ENCODE data around the gene LPP.

DNA sequence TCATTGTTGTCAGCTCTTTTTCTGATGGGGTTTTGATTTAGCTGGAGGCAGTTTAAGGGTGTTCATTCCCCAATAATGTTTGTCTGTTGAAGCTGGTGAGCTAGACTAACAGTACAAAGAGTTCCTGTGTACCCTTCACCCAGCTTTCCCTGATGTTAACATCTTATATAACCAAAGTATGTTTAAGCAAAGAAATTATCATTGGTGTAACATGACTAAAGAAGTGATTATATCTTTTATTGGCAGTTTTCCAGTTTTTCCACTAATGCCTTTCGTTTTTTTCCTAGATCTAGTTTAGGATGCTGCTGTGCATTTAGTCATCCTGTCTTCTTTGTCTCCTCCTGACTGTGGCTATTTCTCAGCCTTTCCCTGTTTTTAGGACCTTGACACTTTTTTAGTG is 165.6 kb downstream of the LPP start:
- TF ChIP-seq, protein P1, sequence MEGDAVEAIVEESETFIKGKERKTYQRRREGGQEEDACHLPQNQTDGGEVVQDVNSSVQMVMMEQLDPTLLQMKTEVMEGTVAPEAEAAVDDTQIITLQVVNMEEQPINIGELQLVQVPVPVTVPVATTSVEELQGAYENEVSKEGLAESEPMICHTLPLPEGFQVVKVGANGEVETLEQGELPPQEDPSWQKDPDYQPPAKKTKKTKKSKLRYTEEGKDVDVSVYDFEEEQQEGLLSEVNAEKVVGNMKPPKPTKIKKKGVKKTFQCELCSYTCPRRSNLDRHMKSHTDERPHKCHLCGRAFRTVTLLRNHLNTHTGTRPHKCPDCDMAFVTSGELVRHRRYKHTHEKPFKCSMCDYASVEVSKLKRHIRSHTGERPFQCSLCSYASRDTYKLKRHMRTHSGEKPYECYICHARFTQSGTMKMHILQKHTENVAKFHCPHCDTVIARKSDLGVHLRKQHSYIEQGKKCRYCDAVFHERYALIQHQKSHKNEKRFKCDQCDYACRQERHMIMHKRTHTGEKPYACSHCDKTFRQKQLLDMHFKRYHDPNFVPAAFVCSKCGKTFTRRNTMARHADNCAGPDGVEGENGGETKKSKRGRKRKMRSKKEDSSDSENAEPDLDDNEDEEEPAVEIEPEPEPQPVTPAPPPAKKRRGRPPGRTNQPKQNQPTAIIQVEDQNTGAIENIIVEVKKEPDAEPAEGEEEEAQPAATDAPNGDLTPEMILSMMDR (IDR thresholded peaks at IDR 0.05; ENCODE audit: low read depth, low read length, poor library complexity, severe bottlenecking) = no peak
- no peak for TF ChIP-seq EZH2phosphoT487 (IDR thresholded peaks at IDR 0.05; ENCODE audit: borderline replicate concordance, low read length)
